Tibial nerve (tissue), 4 donors: Measurements from ENCODE around the gene SLC35B2. TPM values are rescaled to one million over a fixed set of nuclear protein-coding genes. Genes with fewer than 3 reads are reported as not detected.

ENCODE experiments used
- DNase-seq, 2 donors: peaks; one replicate each; pipeline ENCODE4 v3.0.0-alpha.2; 2019; ENCODE audit warnings: low spot score in 2 of 2
- H3K27ac ChIP-seq, 4 donors: fragments of 200-600 bp; sonication (generic) in 3 of 4; one replicate each; pipeline ENCODE4 v1.5.1; 2017 to 2019; ENCODE audit warnings: mild to moderate bottlenecking in 1 of 4
- H3K27me3 ChIP-seq, 2 donors: fragments of 200-600 bp; sonication (generic) in 1 of 2; one replicate each; pipeline versions ENCODE4 v1.5.1 to v1.6.0; 2017 to 2019
- H3K36me3 ChIP-seq, 3 donors: fragments of 200-600 bp; sonication (generic); one replicate each; pipeline ENCODE4 v1.5.1; 2018 to 2019
- H3K4me1 ChIP-seq, 4 donors: fragments of 200-600 bp; sonication (generic) in 3 of 4; one replicate each; pipeline ENCODE4 v1.5.1; 2017 to 2019
- H3K4me3 ChIP-seq, 4 donors: fragments of 200-600 bp; sonication (generic) in 3 of 4; one replicate each; pipeline ENCODE4 v1.5.1; 2017 to 2019; ENCODE audit warnings: mild to moderate bottlenecking in 1 of 4, moderate library complexity in 1 of 4
- H3K9me3 ChIP-seq, 4 donors: fragments of 200-600 bp; sonication (generic) in 3 of 4; one replicate each; pipeline ENCODE4 v1.5.1; 2017 to 2019
- CTCF ChIP-seq, 5 experiments: fragments of 200-600 bp in 3 of 5; fragments of 450-650 bp in 2 of 5; sonication (generic) in 3 of 5; IDR thresholded peaks; one replicate each; pipeline ENCODE4 v1.5.1; 2016 to 2019; ENCODE audit warnings: antibody characterized with exemption in 5 of 5, mild to moderate bottlenecking in 3 of 5, moderate library complexity in 2 of 5
- EP300 ChIP-seq, 2 donors: sonication (generic); formaldehyde crosslinking; IDR thresholded peaks; one replicate each; pipeline ENCODE4 v1.6.1; 2017; ENCODE audit warnings: antibody characterized with exemption in 2 of 2, mild to moderate bottlenecking in 1 of 2
- POLR2A ChIP-seq, 2 donors: fragments of 450-650 bp; IDR thresholded peaks; one replicate each; pipeline ENCODE4 v1.6.1; 2017; ENCODE audit warnings: antibody characterized with exemption in 2 of 2, mild to moderate bottlenecking in 2 of 2, moderate library complexity in 2 of 2
- WGBS, 2 donors: methylation state at CpG; one replicate each; pipeline ENCODE4 v1.1.5; 2018; 5-methylcytosine and 5-hydroxymethylcytosine counted together
- total RNA-seq, 4 donors: library from RNA; depleted of rRNA; stranded (reverse); fragments of >200 nt; gene quantifications; one replicate each; pipeline ENCODE4 v1.1.0, GENCODE V29; 2016

Gene SLC35B2
- total RNA-seq, 4 donors from 2014 or later = 28.0 to 34.1 (median 33.1) TPM

GRCh38 chr6:44294832-44295791, 37.8 kb upstream of the SLC35B2 start:
- Histone ChIP-seq H3K4me1 (peaks cover 0 to 17% (median 11%) of the 10 kb centered on the region in 4 donors), H3K27me3 (peaks cover 2 to 73% of the 10 kb centered on the region in 2 donors), H3K4me3 (no peak overlapping the region), H3K27ac (no peak overlapping the region), H3K36me3 (peaks cover 0 to 7% (median 0%) of the 10 kb centered on the region in 3 donors), H3K9me3 (no peaks in the 10 kb centered on the region)
- TF ChIP-seq EP300 (IDR thresholded peaks at IDR 0.05) (no peak), CTCF (IDR thresholded peaks at IDR 0.05) (no peak), POLR2A (IDR thresholded peaks at IDR 0.05) (no peak)
- no peak for DNase-seq
- 65 to 69% methylated on average over 7 of the region's 7 CpGs for WGBS, 2 donors

GRCh38 chr6:44292661-44293365, 35.5 kb upstream of the SLC35B2 start:
- WGBS, 2 donors = 86 to 89% methylated on average over 4 of the region's 4 CpGs
- TF ChIP-seq CTCF (IDR thresholded peaks at IDR 0.05) (no peak), POLR2A (IDR thresholded peaks at IDR 0.05) (no peak), EP300 (IDR thresholded peaks at IDR 0.05) (no peak)
- H3K4me3 ChIP-seq = no peak overlapping the region
- H3K9me3 ChIP-seq = no peaks in the 10 kb centered on the region
- DNase-seq = no peak
- peaks cover 2 to 91% of the 10 kb centered on the region in 2 donors for H3K27me3 ChIP-seq
- H3K27ac ChIP-seq = no peak overlapping the region
- no peaks in the 10 kb centered on the region for H3K36me3 ChIP-seq
- H3K4me1 ChIP-seq = peaks cover 0 to 12% (median 9%) of the 10 kb centered on the region in 4 donors

GRCh38 chr6:44291841-44292240, 34.5 kb upstream of the SLC35B2 start:
- Histone ChIP-seq H3K36me3 (peaks cover 0 to 7% (median 0%) of the 10 kb centered on the region in 3 donors), H3K27ac (no peak overlapping the region), H3K27me3 (peaks cover 0 to 86% of the 10 kb centered on the region in 2 donors), H3K4me1 (peaks cover 0 to 2% (median under 1%) of the 10 kb centered on the region in 4 donors), H3K9me3 (no peaks in the 10 kb centered on the region), H3K4me3 (no peak overlapping the region)
- no peak for TF ChIP-seq EP300 (IDR thresholded peaks at IDR 0.05)
- TF ChIP-seq CTCF (IDR thresholded peaks at IDR 0.05) = no peak
- TF ChIP-seq POLR2A (IDR thresholded peaks at IDR 0.05) = no peak
- 77 to 81% methylated on average over 4 of the region's 4 CpGs for WGBS, 2 donors
- no peak for DNase-seq

GRCh38 chr6:44289726-44290260, 32.5 kb upstream of the SLC35B2 start:
- no peaks in the 10 kb centered on the region for H3K9me3 ChIP-seq
- H3K36me3 ChIP-seq = peaks cover 0 to 18% (median 0%) of the 10 kb centered on the region in 3 donors
- DNase-seq = no peak
- WGBS, 2 donors = 53 to 62% methylated on average over 7 of the region's 7 CpGs
- no peak overlapping the region for H3K4me3 ChIP-seq
- no peaks in the 10 kb centered on the region for H3K4me1 ChIP-seq
- peaks cover 0 to 66% of the 10 kb centered on the region in 2 donors for H3K27me3 ChIP-seq
- TF ChIP-seq CTCF (IDR thresholded peaks at IDR 0.05) (no peak), POLR2A (IDR thresholded peaks at IDR 0.05) (no peak), EP300 (IDR thresholded peaks at IDR 0.05) (no peak)
- H3K27ac ChIP-seq = no peak overlapping the region
